SK-N-SH (cell line): ENCODE measurements around the gene BIRC5.

ENCODE experiments used
- CHD2 ChIP-seq: fragments of 150-350 bp; IDR thresholded peaks from 2 replicates; pipeline ENCODE4 v1.6.1; 2018; ENCODE audit warnings: low read length; ENCODE audit not compliant: partially characterized antibody
- EP300 ChIP-seq, 2 experiments: IDR thresholded peaks; 2 replicates each; pipeline versions ENCODE4 v1.4.0 to v1.6.1; 2012; ENCODE audit warnings: borderline replicate concordance in 1 of 2, low read depth in 1 of 2, low read length in 1 of 2
- GABPA ChIP-seq: IDR thresholded peaks from 2 replicates; pipeline ENCODE4 v1.4.0; 2012; ENCODE audit warnings: low read depth, mild to moderate bottlenecking
- NFIC ChIP-seq: IDR thresholded peaks from 2 replicates; pipeline ENCODE4 v1.4.0; 2012; ENCODE audit warnings: borderline replicate concordance
- NRF1 ChIP-seq: IDR thresholded peaks from 2 replicates; pipeline ENCODE4 v1.6.1; 2012; ENCODE audit warnings: low read depth, mild to moderate bottlenecking, low read length
- POLR2AphosphoS5 ChIP-seq: IDR thresholded peaks from 2 replicates; pipeline ENCODE4 v1.6.1; 2012; ENCODE audit warnings: low read depth, low read length
- RAD21 ChIP-seq: IDR thresholded peaks from 2 replicates; pipeline ENCODE4 v1.6.1; 2012; ENCODE audit warnings: mild to moderate bottlenecking, low read length
- TF ChIP-seq, protein P1 (sequence below): fragments of 200-600 bp; sonication (generic); IDR thresholded peaks from 2 replicates; pipeline ENCODE4 v1.6.1; 2017; ENCODE audit warnings: antibody characterized with exemption, mild to moderate bottlenecking, moderate library complexity
- TF ChIP-seq, protein P2 (sequence below): IDR thresholded peaks from 2 replicates; pipeline ENCODE4 v1.4.0; 2012; ENCODE audit warnings: low read depth
- TF ChIP-seq, protein P3 (sequence below): IDR thresholded peaks from 2 replicates; pipeline ENCODE4 v1.6.1; 2012; ENCODE audit warnings: mild to moderate bottlenecking, low read depth, low read length, moderate library complexity

DNA sequence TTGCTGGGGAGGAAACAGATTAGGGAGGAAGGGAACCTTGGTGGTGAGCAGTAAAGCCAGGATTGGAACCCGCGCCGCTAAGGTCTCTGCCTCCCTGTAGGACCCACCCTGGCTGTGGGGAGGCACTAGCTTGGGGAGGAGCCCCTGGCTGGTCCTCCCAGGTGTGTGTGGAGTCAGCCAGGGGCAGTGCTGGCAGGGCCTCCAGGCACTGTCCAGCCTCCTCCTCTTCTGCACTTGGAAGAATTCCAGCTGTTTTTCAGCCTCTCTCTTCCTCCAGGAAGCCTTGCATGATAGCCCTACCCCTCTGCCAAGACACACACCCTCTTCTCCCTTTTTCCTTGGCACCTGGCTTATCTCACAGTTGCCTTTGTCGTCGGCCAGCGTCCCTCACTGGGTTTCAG lies 52.2 kb downstream of the BIRC5 start:
- TF ChIP-seq, protein P1, sequence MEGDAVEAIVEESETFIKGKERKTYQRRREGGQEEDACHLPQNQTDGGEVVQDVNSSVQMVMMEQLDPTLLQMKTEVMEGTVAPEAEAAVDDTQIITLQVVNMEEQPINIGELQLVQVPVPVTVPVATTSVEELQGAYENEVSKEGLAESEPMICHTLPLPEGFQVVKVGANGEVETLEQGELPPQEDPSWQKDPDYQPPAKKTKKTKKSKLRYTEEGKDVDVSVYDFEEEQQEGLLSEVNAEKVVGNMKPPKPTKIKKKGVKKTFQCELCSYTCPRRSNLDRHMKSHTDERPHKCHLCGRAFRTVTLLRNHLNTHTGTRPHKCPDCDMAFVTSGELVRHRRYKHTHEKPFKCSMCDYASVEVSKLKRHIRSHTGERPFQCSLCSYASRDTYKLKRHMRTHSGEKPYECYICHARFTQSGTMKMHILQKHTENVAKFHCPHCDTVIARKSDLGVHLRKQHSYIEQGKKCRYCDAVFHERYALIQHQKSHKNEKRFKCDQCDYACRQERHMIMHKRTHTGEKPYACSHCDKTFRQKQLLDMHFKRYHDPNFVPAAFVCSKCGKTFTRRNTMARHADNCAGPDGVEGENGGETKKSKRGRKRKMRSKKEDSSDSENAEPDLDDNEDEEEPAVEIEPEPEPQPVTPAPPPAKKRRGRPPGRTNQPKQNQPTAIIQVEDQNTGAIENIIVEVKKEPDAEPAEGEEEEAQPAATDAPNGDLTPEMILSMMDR, result no peak
- TF ChIP-seq CHD2 (no peak), NFIC (no peak), EP300 (IDR thresholded peaks at IDR 0.05; ENCODE audit: borderline replicate concordance in 1 of 2, low read depth in 1 of 2, low read length in 1 of 2) (no peak), POLR2AphosphoS5 (no peak), NRF1 (no peak), RAD21 (no peak), GABPA (no peak)
- TF ChIP-seq, protein P2, sequence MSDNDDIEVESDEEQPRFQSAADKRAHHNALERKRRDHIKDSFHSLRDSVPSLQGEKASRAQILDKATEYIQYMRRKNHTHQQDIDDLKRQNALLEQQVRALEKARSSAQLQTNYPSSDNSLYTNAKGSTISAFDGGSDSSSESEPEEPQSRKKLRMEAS, result no peak
- TF ChIP-seq, protein P3, sequence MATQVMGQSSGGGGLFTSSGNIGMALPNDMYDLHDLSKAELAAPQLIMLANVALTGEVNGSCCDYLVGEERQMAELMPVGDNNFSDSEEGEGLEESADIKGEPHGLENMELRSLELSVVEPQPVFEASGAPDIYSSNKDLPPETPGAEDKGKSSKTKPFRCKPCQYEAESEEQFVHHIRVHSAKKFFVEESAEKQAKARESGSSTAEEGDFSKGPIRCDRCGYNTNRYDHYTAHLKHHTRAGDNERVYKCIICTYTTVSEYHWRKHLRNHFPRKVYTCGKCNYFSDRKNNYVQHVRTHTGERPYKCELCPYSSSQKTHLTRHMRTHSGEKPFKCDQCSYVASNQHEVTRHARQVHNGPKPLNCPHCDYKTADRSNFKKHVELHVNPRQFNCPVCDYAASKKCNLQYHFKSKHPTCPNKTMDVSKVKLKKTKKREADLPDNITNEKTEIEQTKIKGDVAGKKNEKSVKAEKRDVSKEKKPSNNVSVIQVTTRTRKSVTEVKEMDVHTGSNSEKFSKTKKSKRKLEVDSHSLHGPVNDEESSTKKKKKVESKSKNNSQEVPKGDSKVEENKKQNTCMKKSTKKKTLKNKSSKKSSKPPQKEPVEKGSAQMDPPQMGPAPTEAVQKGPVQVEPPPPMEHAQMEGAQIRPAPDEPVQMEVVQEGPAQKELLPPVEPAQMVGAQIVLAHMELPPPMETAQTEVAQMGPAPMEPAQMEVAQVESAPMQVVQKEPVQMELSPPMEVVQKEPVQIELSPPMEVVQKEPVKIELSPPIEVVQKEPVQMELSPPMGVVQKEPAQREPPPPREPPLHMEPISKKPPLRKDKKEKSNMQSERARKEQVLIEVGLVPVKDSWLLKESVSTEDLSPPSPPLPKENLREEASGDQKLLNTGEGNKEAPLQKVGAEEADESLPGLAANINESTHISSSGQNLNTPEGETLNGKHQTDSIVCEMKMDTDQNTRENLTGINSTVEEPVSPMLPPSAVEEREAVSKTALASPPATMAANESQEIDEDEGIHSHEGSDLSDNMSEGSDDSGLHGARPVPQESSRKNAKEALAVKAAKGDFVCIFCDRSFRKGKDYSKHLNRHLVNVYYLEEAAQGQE, result no peak
